ENCODE measurements around the gene ACSL5. TPM values are rescaled to one million over a fixed set of nuclear protein-coding genes. Genes with fewer than 3 reads are reported as not detected.
"Not testable (repeated sequence)": the region's sequence is repeated elsewhere in the genome, so short reads cannot be mapped to it uniquely, and the experiment has no call there.

The ACSL5 gene
- total RNA-seq, 2 experiments from 2014 or later: 25.3 to 25.4 TPM

DNA sequence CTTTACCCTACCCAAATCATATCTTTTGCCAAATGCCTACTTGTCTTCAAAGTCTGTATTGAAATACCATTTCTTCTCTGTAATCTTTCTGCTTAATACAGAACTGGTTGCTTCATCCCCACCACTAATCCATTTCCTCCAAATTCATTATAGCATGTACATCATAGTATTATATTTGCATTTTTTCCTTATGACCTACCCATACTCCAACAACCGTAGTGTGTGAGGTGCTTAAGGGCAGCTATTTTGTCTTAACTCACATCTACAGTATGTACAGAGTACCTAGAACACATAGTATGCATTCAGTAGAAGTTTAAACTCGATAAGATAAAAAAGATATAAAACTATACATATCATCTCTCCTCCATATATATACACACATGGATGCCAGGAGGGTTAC lies 23.7 kb downstream of the ACSL5 start:
- TF ChIP-seq CTCF (conservative IDR thresholded peaks at IDR 0.05; ENCODE audit: low read length) (no peak), EZH2phosphoT487 (IDR thresholded peaks at IDR 0.05; ENCODE audit: borderline replicate concordance, low read depth, low read length) (no peak)
- Histone ChIP-seq H3K36me3 (ENCODE audit: insufficient read depth, low read length) (peaks cover 59% of the 10 kb centered on the region), H3K4me1 (ENCODE audit: insufficient read depth, low read length, poor library complexity, severe bottlenecking) (no peaks in the 10 kb centered on the region), H3K9me3 (ENCODE audit: low read length) (no peaks in the 10 kb centered on the region), H3K79me2 (ENCODE audit: insufficient read depth, low read depth, low read length) (no peaks in the 10 kb centered on the region), H3K4me3 (ENCODE audit: low read depth, low read length, poor library complexity, severe bottlenecking) (no peak overlapping the region), H4K20me1 (ENCODE audit: insufficient read depth, low read length) (no peaks in the 10 kb centered on the region), H3K27ac (ENCODE audit: low read depth, low read length, poor library complexity, severe bottlenecking) (no peak overlapping the region), H3K4me2 (ENCODE audit: low read length) (no peak overlapping the region), H2AFZ (ENCODE audit: low read length) (no peak overlapping the region), H3K9me2 (ENCODE audit: insufficient read depth, low read length) (no peaks in the 10 kb centered on the region)
- BruUV-seq (replicated peaks): no TSS peak
- intact Hi-C loops (cut with micrococcal nuclease; ENCODE audit: unreplicated experiment): no loop called here
- POLR2A ChIA-PET: no interaction called here
- CTCF ChIA-PET (ENCODE audit: unreplicated experiment): no interaction called here
- DNase-seq (ENCODE audit: low spot score): no peak

- CTCF ChIA-PET (ENCODE audit: unreplicated experiment): no interaction called here
- Histone ChIP-seq H3K4me3 (ENCODE audit: low read depth, low read length, poor library complexity, severe bottlenecking) (no peak overlapping the region), H3K9me2 (ENCODE audit: insufficient read depth, low read length) (no peaks in the 10 kb centered on the region), H3K4me1 (ENCODE audit: insufficient read depth, low read length, poor library complexity, severe bottlenecking) (no peaks in the 10 kb centered on the region), H3K4me2 (ENCODE audit: low read length) (no peak overlapping the region), H4K20me1 (ENCODE audit: insufficient read depth, low read length) (no peaks in the 10 kb centered on the region), H3K36me3 (ENCODE audit: insufficient read depth, low read length) (peaks cover 75% of the 10 kb centered on the region), H3K79me2 (ENCODE audit: insufficient read depth, low read depth, low read length) (no peaks in the 10 kb centered on the region), H2AFZ (ENCODE audit: low read length) (no peak overlapping the region), H3K27ac (ENCODE audit: low read depth, low read length, poor library complexity, severe bottlenecking) (no peak overlapping the region), H3K9me3 (ENCODE audit: low read length) (peaks cover 5% of the 10 kb centered on the region; the same call in 1 of the 2 replicates)
- TF ChIP-seq CTCF (conservative IDR thresholded peaks at IDR 0.05; ENCODE audit: low read length) (no peak), EZH2phosphoT487 (IDR thresholded peaks at IDR 0.05; ENCODE audit: borderline replicate concordance, low read depth, low read length) (no peak)
- DNase-seq (ENCODE audit: low spot score): no peak
- BruUV-seq (replicated peaks): no TSS peak
- intact Hi-C loops (cut with micrococcal nuclease; ENCODE audit: unreplicated experiment): no loop called here
- POLR2A ChIA-PET: interaction anchor here (1.1 kb wide), 1 partner anchor 10 kb away, joined by 3 read pairs; no protein-coding TSS in a partner anchor
These were observed 29.0 kb downstream of the ACSL5 start for GRCh38 chr10:112402917-112403316.

DNA sequence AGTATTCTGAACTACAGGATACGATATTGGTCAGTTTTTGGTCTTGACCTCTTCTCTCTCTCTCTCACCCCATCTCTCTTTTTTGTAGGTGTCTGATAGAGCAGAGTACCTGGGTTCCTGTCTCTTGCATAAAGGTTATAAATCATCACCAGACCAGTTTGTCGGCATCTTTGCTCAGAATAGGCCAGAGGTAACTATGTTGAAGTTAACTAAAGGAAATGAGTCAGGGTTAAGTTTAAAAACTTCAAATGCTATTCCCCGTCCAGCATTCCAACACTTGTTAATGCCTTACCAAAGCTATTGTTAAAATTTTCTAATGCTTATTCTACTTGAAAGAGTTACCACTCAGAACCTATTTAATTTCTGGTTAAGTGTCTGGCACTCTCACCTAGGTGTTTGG lies 30.7 kb downstream of the ACSL5 start:
- ChIA-PET CTCF (ENCODE audit: unreplicated experiment) (no interaction called here), POLR2A (interaction anchor here (0.7 to 1.3 kb wide), 3 partner anchors 21 to 134 kb away, joined by 3 to 17 read pairs (median 4); partner anchors contain the start of genes VTI1A and ZDHHC6)
- H3K4me2 ChIP-seq (ENCODE audit: low read length): no peak overlapping the region

DNA sequence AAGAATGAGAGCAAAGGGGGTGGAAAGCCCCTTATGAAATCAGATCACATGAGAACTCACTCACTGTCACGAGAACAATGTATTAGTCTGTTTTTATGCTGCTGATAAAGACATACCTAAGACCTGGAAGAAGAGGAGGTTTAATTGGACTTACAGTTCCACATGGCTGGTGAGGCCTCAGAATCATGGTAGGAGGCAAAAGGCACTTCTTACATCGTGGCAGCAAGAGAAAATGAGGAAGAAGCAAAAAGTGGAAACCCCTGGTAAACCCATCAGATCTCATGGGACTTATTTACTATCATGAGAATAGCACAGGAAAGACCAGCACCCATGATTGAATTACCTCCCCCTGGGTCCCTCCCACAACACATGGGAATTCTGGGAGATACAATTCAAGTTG lies 32.9 kb downstream of the ACSL5 start:
- H3K27ac ChIP-seq (ENCODE audit: low read depth, low read length, poor library complexity, severe bottlenecking); H3K4me2 ChIP-seq (ENCODE audit: low read length); CTCF ChIA-PET (ENCODE audit: unreplicated experiment); intact Hi-C loops (cut with micrococcal nuclease; ENCODE audit: unreplicated experiment); H3K9me3 ChIP-seq (ENCODE audit: low read length); H3K4me3 ChIP-seq (ENCODE audit: low read depth, low read length, poor library complexity, severe bottlenecking); H2AFZ ChIP-seq (ENCODE audit: low read length); H3K4me1 ChIP-seq (ENCODE audit: insufficient read depth, low read length, poor library complexity, severe bottlenecking); DNase-seq (ENCODE audit: low spot score); H4K20me1 ChIP-seq (ENCODE audit: insufficient read depth, low read length); POLR2A ChIA-PET; BruUV-seq (replicated peaks); H3K9me2 ChIP-seq (ENCODE audit: insufficient read depth, low read length); H3K79me2 ChIP-seq (ENCODE audit: insufficient read depth, low read depth, low read length): not testable (repeated sequence)
- H3K36me3 ChIP-seq (ENCODE audit: insufficient read depth, low read length): peaks cover 88% of the 10 kb centered on the region

More for the DNA sequence above, 30.7 kb downstream of the ACSL5 start:
- Histone ChIP-seq H4K20me1 (ENCODE audit: insufficient read depth, low read length) (no peaks in the 10 kb centered on the region), H3K4me1 (ENCODE audit: insufficient read depth, low read length, poor library complexity, severe bottlenecking) (no peaks in the 10 kb centered on the region), H3K79me2 (ENCODE audit: insufficient read depth, low read depth, low read length) (no peaks in the 10 kb centered on the region), H3K4me3 (ENCODE audit: low read depth, low read length, poor library complexity, severe bottlenecking) (no peak overlapping the region), H3K9me2 (ENCODE audit: insufficient read depth, low read length) (no peaks in the 10 kb centered on the region), H3K36me3 (ENCODE audit: insufficient read depth, low read length) (peaks cover 80% of the 10 kb centered on the region), H3K27ac (ENCODE audit: low read depth, low read length, poor library complexity, severe bottlenecking) (no peak overlapping the region), H2AFZ (ENCODE audit: low read length) (no peak overlapping the region), H3K9me3 (ENCODE audit: low read length) (peaks cover 5% of the 10 kb centered on the region; the same call in 1 of the 2 replicates)
- DNase-seq (ENCODE audit: low spot score): no peak
- BruUV-seq (replicated peaks): no TSS peak
- intact Hi-C loops (cut with micrococcal nuclease; ENCODE audit: unreplicated experiment): no loop called here
- TF ChIP-seq EZH2phosphoT487 (IDR thresholded peaks at IDR 0.05; ENCODE audit: borderline replicate concordance, low read depth, low read length): no peak
- no peak for TF ChIP-seq CTCF (conservative IDR thresholded peaks at IDR 0.05; ENCODE audit: low read length)

All from OCI-LY7 (cell line).